DND-41 (cell line): ENCODE data around the gene LEF1.

Experiments
- EZH2 ChIP-seq: IDR thresholded peaks from 3 replicates; pipeline ENCODE4 v1.6.1; 2012; ENCODE audit warnings: borderline replicate concordance, low read depth, mild to moderate bottlenecking, moderate library complexity, low read length, inconsistent platforms; ENCODE audit not compliant: severe bottlenecking
- TF ChIP-seq, protein P1 (sequence below): IDR thresholded peaks from 2 replicates; pipeline ENCODE4 v1.5.1; 2012; ENCODE audit warnings: borderline replicate concordance, low read length, moderate library complexity, mild to moderate bottlenecking; ENCODE audit not compliant: poor library complexity, severe bottlenecking; ENCODE audit errors: extremely low read depth

DNA sequence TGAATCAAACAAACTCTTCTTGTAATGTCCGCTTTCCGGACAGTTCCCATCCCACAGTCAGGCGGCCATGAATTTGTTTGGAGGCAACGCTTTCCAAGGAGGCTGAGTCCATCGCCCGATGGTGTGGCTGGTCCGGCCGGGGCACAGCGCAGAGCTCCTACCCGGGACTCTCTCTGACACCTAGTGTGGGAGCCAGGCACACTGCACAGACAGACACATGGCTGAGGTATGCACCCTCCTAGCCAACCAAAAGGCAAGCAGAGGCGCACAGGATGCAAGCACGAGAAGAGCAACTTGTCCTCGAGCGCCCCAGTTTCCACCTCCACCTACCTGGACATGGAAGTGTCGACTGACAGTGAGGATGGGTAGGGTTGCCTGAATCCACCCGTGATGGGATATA is 87.5 kb downstream of the LEF1 start:
- TF ChIP-seq, protein P1, sequence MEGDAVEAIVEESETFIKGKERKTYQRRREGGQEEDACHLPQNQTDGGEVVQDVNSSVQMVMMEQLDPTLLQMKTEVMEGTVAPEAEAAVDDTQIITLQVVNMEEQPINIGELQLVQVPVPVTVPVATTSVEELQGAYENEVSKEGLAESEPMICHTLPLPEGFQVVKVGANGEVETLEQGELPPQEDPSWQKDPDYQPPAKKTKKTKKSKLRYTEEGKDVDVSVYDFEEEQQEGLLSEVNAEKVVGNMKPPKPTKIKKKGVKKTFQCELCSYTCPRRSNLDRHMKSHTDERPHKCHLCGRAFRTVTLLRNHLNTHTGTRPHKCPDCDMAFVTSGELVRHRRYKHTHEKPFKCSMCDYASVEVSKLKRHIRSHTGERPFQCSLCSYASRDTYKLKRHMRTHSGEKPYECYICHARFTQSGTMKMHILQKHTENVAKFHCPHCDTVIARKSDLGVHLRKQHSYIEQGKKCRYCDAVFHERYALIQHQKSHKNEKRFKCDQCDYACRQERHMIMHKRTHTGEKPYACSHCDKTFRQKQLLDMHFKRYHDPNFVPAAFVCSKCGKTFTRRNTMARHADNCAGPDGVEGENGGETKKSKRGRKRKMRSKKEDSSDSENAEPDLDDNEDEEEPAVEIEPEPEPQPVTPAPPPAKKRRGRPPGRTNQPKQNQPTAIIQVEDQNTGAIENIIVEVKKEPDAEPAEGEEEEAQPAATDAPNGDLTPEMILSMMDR: no peak
- no peak for TF ChIP-seq EZH2
